Ammon's horn (tissue), 1 donor: ENCODE results near the gene RSBN1L.
"Not testable (repeated sequence)": the region's sequence is repeated elsewhere in the genome, so short reads cannot be mapped to it uniquely, and the experiment has no call there.

Experiments
- DNase-seq: peaks from one replicate; pipeline ENCODE4 v3.0.0-alpha.2; 2016; ENCODE audit warnings: low spot score

RSBN1L gene

GRCh38 chr7:77687747-77688144 lies 8.5 kb upstream of the RSBN1L start:
- no peak for DNase-seq

GRCh38 chr7:77690289-77690688 lies 6.0 kb upstream of the RSBN1L start:
- no peak for DNase-seq

DNA sequence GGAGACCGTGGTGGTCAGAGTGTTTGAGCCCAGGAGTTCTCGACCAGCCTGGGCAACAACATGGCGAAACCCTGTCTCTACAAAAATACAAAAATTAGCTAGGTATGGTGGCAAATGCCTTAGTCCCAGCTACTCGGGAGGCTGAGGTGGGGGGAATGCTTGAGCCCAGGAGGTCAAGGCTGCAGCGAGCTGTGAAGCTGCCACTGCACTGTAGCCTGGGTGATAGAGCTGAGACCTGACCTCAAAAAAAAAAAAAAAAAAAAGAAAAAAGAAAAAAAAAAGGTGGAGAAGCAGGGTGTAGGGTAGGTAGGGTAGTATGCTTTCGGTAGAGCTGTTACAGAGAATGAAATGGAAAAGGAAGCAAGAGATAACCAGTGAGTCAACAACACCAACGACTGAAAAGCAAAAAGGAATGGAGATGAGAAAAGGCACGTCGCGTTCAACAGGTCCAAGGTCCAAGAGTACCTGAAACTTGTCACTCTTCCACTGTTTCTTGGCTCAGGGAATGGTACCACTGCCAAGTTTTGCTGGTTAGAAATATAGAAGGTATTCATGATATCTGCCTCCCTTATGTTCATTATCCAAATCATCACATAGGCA lies 4.3 kb upstream of the RSBN1L start:
- no peak for DNase-seq

DNA sequence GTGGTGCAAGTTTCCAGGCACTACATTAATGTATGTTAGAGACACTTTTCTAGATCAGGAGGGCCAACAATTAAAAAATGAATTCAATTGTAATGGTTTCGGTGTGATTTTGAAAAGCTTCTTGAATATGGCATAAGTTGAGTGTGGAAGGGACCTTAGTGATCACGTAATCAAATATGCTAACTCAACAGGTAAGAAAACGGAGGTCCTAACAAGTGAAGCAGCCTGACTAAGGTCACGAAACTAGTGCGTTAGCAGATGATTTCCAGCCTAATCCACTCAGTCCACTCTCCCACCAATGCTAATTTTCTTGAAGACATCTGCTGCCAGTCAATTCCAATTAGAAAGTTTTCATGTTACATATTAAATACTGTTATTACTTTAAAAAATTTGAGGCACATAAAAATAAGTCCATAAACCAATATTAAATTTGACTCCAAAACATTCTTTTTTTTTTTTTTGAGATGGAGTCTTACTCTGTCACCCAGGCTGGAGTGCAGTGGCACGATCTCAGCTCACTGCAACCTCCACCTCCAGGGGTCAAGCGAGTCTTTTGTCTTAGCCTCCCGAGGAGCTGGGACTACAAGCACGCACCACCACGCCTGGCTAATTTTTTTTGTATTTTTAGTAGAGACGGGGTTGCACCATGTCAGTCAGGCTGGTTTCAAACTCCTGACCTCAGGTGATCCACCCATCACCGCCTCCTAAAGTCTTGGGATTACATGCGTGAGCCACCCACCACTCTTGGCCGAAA lies 2.3 kb upstream of the RSBN1L start:
- DNase-seq = no peak

GRCh38 chr7:77696643-77697534 lies 630 bp downstream of the RSBN1L start:
- peak; percentile 82 for DNase-seq

GRCh38 chr7:77697535-77697831 lies 1.2 kb downstream of the RSBN1L start:
- no peak for DNase-seq

DNA sequence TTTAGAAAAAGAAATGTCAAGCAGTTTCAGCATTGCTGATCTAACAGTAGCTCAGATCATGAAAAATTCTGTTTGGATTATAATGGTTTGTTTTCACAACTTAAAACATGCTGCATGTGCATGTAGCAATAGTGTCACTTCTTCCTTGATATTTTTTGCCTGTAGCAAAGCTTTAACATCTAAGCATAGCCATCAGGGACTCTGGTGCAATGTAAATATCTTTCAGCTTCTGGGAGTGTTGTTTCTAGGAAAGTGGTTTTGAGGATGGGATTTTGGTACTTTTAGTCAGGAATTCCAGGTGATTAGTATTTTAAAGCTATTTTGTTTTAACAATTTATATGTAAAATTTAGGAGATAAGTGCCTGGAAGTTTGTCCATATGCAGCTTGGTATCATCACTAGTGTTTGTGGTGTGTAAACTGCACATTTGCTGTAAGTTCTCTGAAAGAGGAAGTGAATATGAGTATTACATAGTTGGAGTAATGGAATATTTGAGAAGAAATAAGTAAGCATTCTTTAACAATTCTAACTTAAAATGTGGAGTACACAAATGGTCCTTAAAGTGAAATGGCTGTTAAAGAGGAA lies 1.9 kb downstream of the RSBN1L start:
- no peak for DNase-seq

DNA sequence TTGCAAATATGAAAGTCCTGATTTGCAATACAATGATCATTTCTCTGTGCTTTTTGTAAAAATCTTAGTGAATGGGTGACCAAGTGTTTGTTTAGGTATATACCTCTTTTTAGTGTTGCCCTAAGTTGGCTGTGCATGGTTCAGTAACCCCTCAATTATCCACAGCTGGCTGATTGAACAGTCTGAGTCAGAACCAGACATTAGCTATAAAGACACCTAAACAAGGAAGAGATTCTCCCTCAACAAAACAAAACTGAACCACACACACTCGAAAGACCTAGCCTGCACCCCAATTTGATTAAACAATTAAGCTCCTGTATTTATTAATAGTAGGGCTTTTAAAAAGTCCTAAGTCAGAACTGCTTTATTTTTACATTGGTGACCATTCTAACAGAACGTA lies 2.8 kb downstream of the RSBN1L start:
- DNase-seq = no peak

- no peak for DNase-seq
These were observed 6.3 kb downstream of the RSBN1L start for GRCh38 chr7:77702513-77702912.

GRCh38 chr7:77702968-77703472 lies 6.8 kb downstream of the RSBN1L start:
- no peak for DNase-seq

- not testable (repeated sequence) for DNase-seq
These were observed 7.4 kb downstream of the RSBN1L start for GRCh38 chr7:77703669-77704068.

GRCh38 chr7:77707504-77707992 lies 11.3 kb downstream of the RSBN1L start:
- DNase-seq = no peak

DNA sequence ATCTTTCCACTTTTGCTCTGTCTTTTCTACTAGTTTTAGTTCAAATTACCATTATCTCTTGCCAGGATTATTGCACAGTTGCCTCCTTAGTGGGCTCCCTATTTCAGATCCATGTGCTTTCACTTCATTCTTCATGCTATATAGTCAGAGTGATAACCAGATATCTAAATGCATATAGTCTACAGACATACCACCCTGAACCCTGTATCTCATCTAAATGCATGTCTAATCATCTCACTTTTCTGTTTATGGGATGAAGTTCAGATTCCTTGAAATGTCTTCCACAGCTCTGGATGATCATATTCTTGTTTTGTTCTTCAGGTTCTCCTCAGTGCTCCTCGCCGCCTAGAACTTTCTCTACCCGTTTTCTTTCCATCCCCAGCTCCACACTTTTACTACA lies 13.8 kb downstream of the RSBN1L start:
- no peak for DNase-seq

GRCh38 chr7:77710861-77711260 lies 14.6 kb downstream of the RSBN1L start:
- DNase-seq = no peak

DNA sequence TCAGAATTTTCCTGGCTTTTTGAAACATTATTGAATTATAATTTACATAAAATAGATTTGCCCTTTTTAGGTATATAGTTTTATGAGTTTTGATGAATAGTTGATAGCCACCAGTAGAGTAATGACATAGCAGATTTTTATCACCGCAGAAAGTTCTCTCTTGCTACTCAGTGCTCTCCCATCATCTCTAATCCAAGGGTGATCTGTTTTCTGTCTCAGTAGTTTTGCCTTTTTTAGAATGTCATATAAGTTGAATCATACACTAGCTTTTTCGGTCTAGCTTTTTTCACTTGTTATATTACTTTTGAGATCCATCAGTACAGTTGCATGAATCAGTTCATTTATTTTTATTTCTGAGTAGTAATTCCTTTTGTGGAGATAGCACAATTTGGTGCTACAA lies 17.9 kb downstream of the RSBN1L start:
- no peak for DNase-seq

- DNase-seq = not testable (repeated sequence)
These were observed 18.7 kb downstream of the RSBN1L start for GRCh38 chr7:77714931-77715330.

- no peak for DNase-seq
These were observed 20.5 kb downstream of the RSBN1L start for GRCh38 chr7:77716804-77717203.

DNA sequence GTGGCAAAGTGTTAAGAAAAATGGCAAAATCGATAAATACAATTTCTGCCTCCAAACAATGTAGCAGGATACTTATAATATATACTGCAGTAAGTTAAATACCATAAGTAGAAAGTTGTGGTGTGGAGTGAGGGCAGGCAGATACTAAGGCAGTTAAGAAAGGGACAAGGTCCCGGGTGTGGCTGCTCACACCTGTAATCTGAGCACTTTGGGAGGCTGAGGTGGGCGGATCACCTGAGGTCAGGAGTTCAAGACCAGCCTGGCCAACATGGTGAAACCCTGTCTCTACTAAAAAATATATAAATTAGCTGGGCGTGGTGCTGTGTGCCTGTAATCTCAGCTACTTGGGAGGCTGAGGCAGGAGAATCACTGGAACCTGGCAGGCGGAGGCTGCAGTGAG lies 21.3 kb downstream of the RSBN1L start:
- DNase-seq = not testable (repeated sequence)

DNA sequence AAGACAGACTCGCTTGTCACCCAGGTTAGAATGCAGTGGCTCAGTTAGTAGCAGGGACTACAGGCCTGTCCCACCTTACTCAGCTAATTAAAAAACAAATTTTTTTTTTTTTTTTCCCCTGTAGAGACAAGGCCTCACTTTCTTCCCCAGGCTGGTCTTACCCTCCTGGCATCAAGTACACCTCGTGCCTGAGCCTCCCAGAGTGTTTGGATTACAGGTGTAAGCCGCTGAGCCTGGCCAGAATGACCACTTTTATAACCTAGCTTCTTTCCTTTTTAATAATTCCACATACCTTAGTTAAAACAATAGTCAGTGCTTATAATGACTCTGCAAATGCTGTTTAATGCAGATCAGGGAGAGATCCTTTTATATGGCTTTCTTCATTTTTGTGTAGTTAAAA lies 31.3 kb downstream of the RSBN1L start:
- DNase-seq = no peak

DNA sequence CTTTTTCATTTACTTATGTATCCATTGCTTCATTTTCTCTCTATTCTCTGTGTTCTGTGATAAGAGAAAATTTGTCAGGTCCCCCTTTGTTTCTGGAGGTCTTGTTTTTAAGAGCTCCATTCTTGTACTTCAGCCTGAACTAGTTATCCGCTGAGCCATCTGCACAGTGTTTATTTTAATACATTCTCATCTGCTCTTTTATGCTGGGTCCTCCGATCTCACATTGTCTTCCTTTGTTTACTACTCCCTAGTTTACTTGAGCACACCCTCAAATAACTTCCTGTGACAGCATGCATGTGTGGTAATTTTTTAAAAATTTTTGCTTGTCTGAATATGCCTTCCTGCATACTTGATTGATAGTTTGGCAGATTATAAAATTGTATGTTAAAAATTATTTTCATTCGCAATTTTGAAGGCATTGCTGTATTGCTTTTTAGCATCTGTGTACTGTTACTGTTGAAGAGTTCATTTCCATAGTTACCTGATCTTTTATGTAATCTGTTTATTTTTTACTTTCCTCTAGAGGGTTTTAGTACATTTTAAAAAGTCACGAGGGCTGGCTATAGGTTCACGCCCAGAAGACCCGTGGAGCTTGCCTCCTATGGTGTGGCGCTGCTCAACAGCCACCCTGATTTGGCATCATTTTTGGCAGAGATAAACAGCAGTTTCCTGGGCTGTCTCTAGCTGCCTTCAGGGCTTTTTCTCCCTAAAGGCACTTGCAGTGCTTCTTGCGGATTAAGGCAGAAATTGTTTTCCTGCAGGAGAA lies 31.9 kb downstream of the RSBN1L start:
- peak; percentile 39 for DNase-seq

GRCh38 chr7:77729574-77730348 lies 33.5 kb downstream of the RSBN1L start:
- no peak for DNase-seq
